ENCODE data around the gene TMEM272.

TMEM272 gene

GRCh38 chr13:51778392-51778791 lies 66.6 kb downstream of the TMEM272 start:
- no peak overlapping the region for H2AFZ ChIP-seq (ENCODE audit: low read depth, low read length)
- H3K4me1 ChIP-seq (ENCODE audit: insufficient read depth, low read length), result no peaks in the 10 kb centered on the region
- no peak overlapping the region for H3K27ac ChIP-seq (ENCODE audit: low read length)
- H3K9me3 ChIP-seq (ENCODE audit: insufficient read depth, low read length, severe bottlenecking), result no peaks in the 10 kb centered on the region
- no peaks in the 10 kb centered on the region for H3K27me3 ChIP-seq (ENCODE audit: insufficient read depth, low read length, poor library complexity)
- ATAC-seq (ENCODE audit: insufficient read depth, low read depth) (no peak), DNase-seq (no peak)
- no peak overlapping the region for H3K4me2 ChIP-seq (ENCODE audit: insufficient read depth, low read length)
- H3K79me2 ChIP-seq (ENCODE audit: insufficient read depth, low read length), result no peaks in the 10 kb centered on the region
- no peaks in the 10 kb centered on the region for H4K20me1 ChIP-seq (ENCODE audit: insufficient read depth, low read length)
- no peak overlapping the region for H3K4me3 ChIP-seq (ENCODE audit: low read depth in 1 of 2, low read length in 2 of 2)
- no peak overlapping the region for H3K9ac ChIP-seq (ENCODE audit: low read depth, low read length)
- H3K36me3 ChIP-seq (ENCODE audit: insufficient read depth, low read length), result no peaks in the 10 kb centered on the region
- TF ChIP-seq EZH2 (IDR thresholded peaks at IDR 0.05; ENCODE audit: borderline replicate concordance, low read depth, low read length, severe bottlenecking) (no peak), CTCF (IDR thresholded peaks at IDR 0.05; ENCODE audit: borderline replicate concordance, extremely low read depth, low read length, poor library complexity, severe bottlenecking) (no peak)

- no peak for TF ChIP-seq EZH2 (IDR thresholded peaks at IDR 0.05; ENCODE audit: borderline replicate concordance, low read depth, low read length, severe bottlenecking)
- TF ChIP-seq CTCF (IDR thresholded peaks at IDR 0.05; ENCODE audit: borderline replicate concordance, extremely low read depth, low read length, poor library complexity, severe bottlenecking), result no peak
- Histone ChIP-seq H3K9me3 (ENCODE audit: insufficient read depth, low read length, severe bottlenecking) (no peaks in the 10 kb centered on the region), H3K4me3 (ENCODE audit: low read depth in 1 of 2, low read length in 2 of 2) (no peak overlapping the region), H3K27ac (ENCODE audit: low read length) (no peak overlapping the region), H4K20me1 (ENCODE audit: insufficient read depth, low read length) (no peaks in the 10 kb centered on the region), H3K36me3 (ENCODE audit: insufficient read depth, low read length) (no peaks in the 10 kb centered on the region), H3K27me3 (ENCODE audit: insufficient read depth, low read length, poor library complexity) (no peaks in the 10 kb centered on the region), H3K4me2 (ENCODE audit: insufficient read depth, low read length) (no peak overlapping the region), H3K79me2 (ENCODE audit: insufficient read depth, low read length) (no peaks in the 10 kb centered on the region), H3K9ac (ENCODE audit: low read depth, low read length) (no peak overlapping the region), H2AFZ (ENCODE audit: low read depth, low read length) (no peak overlapping the region), H3K4me1 (ENCODE audit: insufficient read depth, low read length) (no peaks in the 10 kb centered on the region)
- ATAC-seq (ENCODE audit: insufficient read depth, low read depth) (no peak), DNase-seq (no peak)
These were observed 67.1 kb downstream of the TMEM272 start for GRCh38 chr13:51777921-51778320.

GRCh38 chr13:51776179-51776578 lies 68.8 kb downstream of the TMEM272 start:
- no peak overlapping the region for H3K9ac ChIP-seq (ENCODE audit: low read depth, low read length)
- ATAC-seq (ENCODE audit: insufficient read depth, low read depth) (no peak), DNase-seq (no peak)
- no peaks in the 10 kb centered on the region for H4K20me1 ChIP-seq (ENCODE audit: insufficient read depth, low read length)
- H3K9me3 ChIP-seq (ENCODE audit: insufficient read depth, low read length, severe bottlenecking), result no peaks in the 10 kb centered on the region
- no peaks in the 10 kb centered on the region for H3K4me1 ChIP-seq (ENCODE audit: insufficient read depth, low read length)
- no peaks in the 10 kb centered on the region for H3K27me3 ChIP-seq (ENCODE audit: insufficient read depth, low read length, poor library complexity)
- no peak overlapping the region for H3K27ac ChIP-seq (ENCODE audit: low read length)
- TF ChIP-seq EZH2 (IDR thresholded peaks at IDR 0.05; ENCODE audit: borderline replicate concordance, low read depth, low read length, severe bottlenecking) (no peak), CTCF (IDR thresholded peaks at IDR 0.05; ENCODE audit: borderline replicate concordance, extremely low read depth, low read length, poor library complexity, severe bottlenecking) (no peak)
- H3K79me2 ChIP-seq (ENCODE audit: insufficient read depth, low read length), result no peaks in the 10 kb centered on the region
- no peak overlapping the region for H2AFZ ChIP-seq (ENCODE audit: low read depth, low read length)
- H3K4me3 ChIP-seq (ENCODE audit: low read depth in 1 of 2, low read length in 2 of 2), result no peak overlapping the region
- H3K4me2 ChIP-seq (ENCODE audit: insufficient read depth, low read length), result no peak overlapping the region
- H3K36me3 ChIP-seq (ENCODE audit: insufficient read depth, low read length), result no peaks in the 10 kb centered on the region

- no peak; the same call in 2 of the 3 replicates for ATAC-seq (ENCODE audit: insufficient read depth, low read depth)
- Histone ChIP-seq H3K4me3 (ENCODE audit: low read depth in 1 of 2, low read length in 2 of 2) (no peak overlapping the region), H3K27me3 (ENCODE audit: insufficient read depth, low read length, poor library complexity) (no peaks in the 10 kb centered on the region), H3K79me2 (ENCODE audit: insufficient read depth, low read length) (no peaks in the 10 kb centered on the region), H3K4me1 (ENCODE audit: insufficient read depth, low read length) (no peaks in the 10 kb centered on the region), H3K9me3 (ENCODE audit: insufficient read depth, low read length, severe bottlenecking) (no peaks in the 10 kb centered on the region), H4K20me1 (ENCODE audit: insufficient read depth, low read length) (no peaks in the 10 kb centered on the region), H3K36me3 (ENCODE audit: insufficient read depth, low read length) (no peaks in the 10 kb centered on the region), H3K4me2 (ENCODE audit: insufficient read depth, low read length) (no peak overlapping the region), H3K27ac (ENCODE audit: low read length) (no peak overlapping the region), H2AFZ (ENCODE audit: low read depth, low read length) (no peak overlapping the region), H3K9ac (ENCODE audit: low read depth, low read length) (no peak overlapping the region)
- no peak for DNase-seq
- TF ChIP-seq EZH2 (IDR thresholded peaks at IDR 0.05; ENCODE audit: borderline replicate concordance, low read depth, low read length, severe bottlenecking) (no peak), CTCF (IDR thresholded peaks at IDR 0.05; ENCODE audit: borderline replicate concordance, extremely low read depth, low read length, poor library complexity, severe bottlenecking) (no peak)
These were observed 71.5 kb downstream of the TMEM272 start for GRCh38 chr13:51773515-51773914.
